Activated T-cell treated with anti-CD3 and anti-CD28 coated beads, Interleukin-2, amount 50 U/mL, for 1 hour (primary cell): Measurements from ENCODE around the gene CEP104.

Experiments used
- DNase-seq: peaks from one replicate; pipeline ENCODE4 v3.0.0-alpha.2; 2020

CEP104 gene

DNA sequence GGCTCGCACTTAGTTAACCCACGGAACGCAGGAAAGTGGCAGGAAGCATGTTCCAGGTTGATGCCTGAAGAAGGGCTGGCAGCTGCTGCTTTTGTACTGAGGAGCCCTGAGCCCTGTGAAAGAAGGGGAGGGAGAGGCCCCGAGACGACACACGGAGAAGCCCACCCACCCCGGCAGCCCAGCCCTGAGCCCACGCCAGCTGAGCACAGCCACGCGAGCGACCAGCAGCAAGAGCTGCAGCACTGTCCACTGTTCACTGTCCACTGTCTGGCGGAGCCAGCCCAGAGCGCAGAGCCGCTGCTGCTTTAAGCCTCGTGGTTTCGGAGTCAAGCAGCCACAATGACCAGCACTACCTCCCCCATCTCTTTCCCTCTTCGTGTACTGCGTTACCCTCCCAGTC, 66.1 kb downstream of the CEP104 start:
- DNase-seq: no peak

DNA sequence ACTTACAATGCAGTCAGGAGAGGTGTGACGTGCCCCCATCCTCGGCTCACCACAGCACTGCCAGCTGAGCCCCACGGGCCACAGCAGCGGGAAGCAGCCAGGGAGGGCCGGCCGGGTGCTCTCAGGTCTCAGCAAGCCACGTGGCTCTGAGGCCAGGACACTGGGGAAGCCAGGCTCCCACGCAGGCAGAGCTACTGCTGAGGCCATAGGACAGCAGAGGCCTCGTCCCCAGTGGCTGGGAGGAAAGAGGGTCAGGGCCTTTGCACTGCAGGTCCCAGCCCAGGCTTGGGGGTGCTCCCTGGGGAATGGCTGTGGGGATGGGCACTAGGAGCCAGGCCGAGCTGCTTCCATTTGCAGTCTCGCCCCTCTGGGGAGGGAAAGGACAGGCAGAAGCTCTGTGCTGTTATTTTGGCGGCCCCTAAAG, 66.5 kb downstream of the CEP104 start:
- no peak for DNase-seq

DNA sequence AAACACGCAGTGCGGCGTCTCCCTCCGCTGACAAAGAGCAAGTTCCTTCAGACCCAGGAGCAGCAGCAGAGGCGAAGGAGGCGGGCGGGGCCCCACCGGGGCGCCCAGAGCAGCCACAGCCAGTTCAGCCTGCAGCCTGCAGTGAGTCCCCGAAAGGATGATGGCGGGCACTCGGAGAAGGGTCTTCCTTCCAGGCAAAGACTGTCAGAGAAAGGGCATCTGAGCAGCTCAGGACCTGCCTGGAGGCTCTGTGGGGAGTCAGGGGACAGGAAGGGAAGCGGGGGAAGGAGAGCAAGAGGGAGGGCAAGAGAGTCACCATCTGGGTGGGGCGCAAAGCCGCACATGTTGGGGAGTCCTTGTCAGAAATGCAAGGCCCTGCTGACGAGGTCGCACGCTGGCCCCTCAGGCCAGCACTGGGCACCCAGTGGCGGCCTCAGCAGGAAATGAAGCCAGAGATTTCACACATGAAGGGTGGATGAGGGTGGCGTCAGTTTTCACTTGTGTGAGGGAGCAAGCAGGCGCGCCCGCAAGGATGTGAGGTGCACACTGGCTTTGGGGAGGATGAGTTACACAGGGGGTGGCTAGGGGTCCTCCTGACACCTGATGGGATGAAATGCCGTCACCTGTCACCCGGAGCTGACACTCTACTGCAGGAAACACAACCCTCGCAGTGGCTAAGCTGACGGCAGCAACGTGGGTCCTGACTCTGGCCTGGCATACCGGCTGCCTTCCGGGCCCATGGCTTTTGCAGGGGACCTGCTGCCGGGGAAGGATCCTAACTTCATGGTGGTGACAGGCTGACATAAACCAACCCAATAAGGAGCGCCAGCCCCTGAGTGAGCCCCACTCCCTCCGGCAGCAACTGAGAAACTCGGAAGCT, 67.3 kb downstream of the CEP104 start:
- no peak for DNase-seq

DNA sequence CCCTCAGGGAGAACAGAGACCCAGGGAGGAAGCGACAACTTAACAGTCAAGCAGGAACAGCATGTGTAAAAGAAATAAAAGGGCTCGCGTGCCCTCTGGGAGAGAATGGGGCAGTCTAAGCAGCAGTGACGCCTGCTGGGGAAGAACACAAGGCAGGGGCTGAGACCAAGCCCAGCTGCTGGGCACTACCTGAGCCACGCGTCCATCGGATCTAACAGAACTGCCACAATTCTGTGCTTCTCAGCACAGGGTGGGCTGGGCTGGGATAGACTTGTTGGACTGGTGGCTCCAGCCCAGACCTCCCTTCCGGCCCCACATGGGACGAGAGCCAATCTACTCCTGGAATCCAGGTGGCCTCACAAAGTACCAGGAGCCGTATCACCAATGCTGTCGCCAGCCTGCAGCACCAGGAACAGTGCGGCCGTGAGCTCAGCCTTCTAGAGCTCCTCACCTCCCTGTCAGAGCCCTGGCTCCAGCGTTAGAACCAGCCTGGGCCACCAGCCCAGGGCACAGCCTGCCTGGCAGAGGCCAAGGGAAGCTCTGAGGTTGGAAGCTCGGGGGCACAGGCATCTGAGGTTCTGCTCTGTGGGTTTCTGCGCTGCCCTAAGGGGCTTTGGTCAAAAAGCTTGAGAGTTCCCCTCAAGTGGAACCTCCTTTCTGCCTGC, 68.1 kb downstream of the CEP104 start:
- no peak for DNase-seq

DNA sequence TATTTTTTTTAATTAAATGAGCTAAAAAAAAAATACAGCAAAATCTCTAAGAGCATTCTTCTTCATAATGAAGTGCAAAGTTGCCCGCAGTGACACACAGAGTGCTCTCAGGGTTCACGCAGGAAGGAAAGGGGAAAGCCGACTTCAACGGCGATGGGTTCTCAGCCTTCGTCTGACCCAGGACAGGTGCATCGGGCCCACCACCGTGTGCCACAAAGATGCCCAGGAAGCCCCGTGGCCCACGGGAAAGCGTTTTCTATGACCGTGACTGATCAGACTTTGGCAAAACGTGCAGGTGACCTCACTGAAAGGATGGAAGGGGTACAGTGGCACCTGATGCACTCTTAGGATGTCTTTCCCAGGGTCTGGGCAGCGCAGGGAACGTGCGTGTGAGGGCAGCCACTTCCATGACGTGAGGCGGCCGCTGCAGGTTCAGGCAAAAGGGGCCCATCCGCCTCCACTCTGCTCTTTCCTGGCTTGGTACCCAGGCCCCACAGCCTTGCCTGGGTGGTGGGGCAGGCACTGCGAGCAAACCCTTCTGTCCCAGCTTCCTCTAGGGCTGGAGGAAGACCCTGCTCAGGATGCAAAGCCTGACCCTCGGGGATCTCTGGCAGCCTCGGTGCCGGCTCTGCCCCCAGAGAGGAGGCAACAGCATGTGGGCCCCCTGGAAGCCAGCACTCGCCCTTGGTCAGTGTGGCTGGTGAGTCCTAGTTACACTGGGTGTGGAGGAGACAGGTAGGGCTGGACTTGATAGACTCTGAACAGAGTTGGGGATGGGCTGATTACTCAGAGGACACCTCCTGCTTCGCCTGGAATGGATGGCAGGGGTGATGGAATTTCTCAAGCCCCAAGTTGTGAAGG, 69.0 kb downstream of the CEP104 start:
- no peak for DNase-seq

DNA sequence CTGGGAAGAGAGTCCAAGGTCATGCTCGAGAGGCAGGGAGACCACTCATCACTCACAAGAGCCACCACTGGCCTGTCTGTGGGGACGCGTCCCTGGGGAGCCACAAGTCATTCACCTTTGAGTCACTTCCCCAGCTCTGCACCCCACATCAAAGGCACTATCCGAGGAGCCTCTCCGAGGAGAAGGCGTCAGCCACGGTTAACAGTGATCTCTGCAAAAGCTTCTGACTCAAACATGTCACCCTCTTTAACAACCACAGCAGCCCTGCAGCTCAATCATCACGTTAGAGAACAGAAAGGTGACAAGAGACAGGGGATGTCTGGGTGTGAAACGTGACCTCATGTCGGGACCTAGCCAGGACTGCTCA, 69.7 kb downstream of the CEP104 start:
- no peak for DNase-seq

DNA sequence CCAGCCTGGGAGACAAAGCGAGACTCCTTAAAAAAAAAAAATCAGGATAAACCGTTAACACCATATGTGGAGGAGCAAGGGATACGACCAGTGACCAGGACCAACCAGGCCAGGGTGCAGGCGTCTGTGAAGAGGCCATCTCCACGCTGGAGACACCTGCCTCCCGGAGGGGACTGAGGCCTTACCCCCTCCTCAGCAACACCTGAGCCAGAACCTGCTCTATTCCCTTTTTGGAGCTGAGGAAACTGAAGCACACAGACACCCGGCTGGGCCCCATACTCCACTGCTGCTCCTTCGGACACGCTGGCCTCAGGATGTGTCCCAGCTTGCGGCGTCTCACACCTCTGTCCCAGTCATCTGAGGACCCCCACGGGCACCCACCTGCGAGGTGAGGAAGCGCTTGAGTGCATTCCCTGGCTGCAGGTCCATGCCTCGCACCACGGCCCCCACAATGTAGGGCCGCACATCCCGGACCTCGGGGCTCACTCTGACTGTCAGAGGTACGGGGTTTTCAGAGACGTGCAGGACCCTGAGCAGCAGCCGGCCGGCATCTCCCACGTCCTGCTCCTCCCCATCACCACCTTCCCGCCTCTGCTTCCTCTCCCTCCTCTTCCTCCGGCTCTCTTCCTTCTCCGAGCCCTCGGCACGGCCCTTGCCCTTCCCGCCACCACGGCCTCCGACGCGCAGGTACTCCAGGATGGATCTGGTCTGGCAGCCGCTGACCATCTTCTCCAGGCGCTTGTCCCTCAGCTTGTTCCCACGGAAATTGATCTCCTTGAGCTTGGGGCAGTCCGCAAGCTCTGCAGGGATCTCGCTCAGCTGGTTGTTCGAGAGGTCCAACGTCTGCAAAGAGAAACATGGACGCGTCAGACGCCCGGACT, 70.3 kb downstream of the CEP104 start:
- DNase-seq: no peak

DNA sequence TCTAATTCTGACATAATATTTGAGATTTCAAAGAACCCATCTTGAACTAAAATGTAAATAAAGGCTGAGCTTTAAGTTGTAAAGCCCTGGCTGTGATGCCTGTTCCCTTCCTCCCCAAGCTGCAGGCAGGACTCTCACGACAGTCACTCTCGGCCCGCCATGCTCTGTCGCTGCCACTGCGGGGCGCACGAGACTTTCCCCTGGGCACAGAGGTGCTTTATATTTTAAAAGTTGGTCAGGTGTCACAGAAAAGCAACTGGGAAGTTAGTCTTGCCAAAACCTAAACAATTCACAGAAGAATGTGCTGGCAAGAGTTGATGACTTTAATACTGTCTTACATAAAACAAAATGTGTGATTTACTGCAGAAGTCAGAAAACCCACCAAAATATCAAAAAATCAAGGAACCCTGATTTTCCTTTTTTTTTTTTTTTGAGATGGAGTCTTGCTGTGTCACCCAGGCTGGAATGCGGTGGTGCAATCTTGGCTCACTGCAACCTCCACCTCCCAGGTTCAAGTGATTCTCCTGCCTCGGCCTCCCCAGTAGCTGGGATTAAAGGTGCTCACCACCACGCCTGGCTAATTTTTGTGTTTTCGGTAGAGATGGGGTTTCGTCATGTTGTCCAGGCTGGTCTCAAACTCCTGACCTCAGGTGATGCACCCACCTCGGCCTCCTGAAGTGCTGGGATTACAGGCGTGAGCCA, 71.4 kb downstream of the CEP104 start:
- DNase-seq: no peak

DNA sequence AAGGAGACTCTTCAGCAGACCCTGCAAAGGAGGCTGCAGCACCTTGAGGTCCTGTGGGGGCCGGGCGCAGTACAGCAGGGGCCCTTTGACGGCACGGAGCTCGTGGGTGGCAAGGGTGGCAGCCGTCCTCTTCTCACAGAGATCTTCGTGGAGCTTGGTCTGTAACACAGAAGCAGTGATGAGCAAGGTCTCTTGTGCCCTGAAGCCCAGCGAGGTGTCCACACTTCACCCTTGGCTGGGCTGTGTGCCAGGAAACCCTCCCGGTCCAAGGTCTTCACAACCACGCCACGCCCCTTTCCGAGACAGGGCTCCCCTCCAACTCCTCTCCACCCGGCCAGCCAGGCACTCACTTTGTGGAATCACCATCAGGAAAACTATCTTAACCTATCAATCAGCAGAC, 72.0 kb downstream of the CEP104 start:
- no peak for DNase-seq

DNA sequence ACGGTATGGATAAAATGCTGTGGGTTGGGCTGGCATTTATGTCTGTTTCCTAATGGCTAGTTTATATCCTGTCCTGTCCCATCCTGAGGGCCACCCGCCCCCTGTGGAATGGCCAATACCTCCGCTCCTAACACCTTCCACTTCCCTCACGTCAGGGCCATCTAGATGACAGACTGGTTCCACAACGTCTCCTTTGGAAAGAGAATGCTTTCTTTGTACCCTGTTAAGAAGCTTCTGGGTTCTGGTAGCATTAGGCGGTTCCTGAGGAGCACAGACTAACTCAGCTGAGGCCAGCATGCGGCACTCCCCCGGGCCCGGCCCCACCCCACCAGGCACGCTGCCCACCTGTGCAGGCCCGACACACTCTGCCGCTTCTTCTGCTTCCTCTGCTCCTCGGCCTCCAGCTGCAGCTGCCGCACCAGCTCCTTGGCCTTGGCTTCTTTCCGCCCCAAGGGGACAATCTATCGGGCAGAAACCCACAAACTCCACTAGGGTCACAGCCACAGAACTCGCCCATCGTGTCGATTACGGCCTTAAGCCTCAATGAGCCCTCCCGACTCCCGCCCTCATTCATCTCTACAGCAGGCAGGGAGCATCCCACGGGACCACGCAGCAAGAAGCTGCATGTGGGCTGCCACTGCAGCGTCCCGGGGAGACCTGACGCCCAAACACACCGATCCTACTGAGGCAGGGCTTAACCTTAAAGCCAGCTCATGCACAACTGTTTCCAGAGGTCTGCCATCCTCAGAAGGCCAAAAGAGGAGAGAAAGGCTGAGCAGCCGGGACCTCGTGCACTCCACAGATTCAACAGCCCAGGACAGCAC, 73.1 kb downstream of the CEP104 start:
- no peak for DNase-seq

DNA sequence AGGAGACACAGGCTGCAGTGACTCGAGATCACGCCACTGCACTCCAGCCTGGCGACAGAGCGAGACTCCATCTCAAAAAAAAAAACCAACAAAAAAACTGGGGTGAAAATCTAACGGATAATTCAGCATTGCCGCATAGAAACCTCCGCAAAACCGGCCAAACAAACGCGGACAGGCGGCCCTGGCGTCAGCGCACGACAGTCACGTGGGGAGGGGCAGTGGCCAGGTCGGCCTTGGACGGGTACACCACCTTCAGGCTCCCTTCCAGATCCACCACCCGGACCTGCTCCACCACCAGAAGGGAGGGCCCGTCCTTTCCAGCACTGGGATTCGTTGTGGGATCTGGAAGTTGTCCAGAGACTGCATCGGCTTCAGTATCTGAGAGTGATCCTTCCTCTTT, 76.1 kb downstream of the CEP104 start:
- DNase-seq: no peak

DNA sequence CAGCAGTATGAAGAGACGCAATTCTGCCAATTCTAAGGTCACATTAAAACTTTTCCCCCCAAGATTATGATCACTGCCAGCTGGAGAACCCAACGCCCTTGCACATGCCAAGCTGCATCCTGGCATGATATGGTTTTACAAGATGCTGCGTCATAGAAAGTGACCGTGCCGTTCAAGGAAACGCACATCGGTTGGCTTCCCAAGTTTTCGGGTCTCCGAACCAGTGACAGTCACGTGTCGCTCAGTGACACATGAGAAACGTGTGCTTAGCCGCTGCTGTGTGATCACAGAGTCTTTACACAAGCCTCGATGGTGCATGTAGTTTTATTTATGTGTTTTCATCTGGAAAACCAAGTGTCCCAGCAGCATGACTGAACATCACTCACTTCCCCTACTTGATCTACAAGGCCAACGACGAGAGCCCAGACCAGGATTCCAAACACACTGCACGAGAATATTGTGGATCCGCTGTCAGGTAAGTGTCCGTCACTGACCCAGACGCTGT, 77.0 kb downstream of the CEP104 start:
- DNase-seq: no peak

DNA sequence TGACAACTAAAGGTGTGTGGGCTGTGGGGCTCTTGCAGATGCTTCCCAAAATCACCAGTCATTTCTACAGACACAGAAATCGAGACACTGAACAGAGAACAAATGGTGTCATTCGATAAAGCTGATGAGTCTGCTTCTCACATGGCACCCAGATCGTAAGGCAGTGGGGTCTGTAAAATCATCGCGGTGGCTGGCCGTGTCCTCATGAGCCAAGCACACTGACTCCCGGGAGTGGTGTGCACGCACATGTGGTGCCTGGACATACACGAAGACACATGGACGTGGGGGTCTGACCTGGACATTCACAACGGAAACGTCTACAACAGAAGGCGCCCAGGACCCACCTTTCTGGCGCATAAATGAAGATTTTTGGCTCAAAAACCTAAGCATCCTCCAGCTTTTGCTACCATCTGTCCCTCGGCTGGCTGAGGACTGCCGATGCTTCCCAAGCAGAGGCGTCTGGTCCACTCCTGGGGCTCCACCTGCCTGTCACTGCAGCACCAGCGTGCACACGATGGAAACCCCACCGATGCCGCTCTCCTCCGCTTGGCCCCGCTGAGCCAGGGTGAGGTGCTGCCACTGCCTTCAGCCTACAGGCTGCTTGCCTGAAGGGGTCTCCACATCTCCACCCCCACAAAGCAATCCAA, 77.6 kb downstream of the CEP104 start:
- DNase-seq: no peak

DNA sequence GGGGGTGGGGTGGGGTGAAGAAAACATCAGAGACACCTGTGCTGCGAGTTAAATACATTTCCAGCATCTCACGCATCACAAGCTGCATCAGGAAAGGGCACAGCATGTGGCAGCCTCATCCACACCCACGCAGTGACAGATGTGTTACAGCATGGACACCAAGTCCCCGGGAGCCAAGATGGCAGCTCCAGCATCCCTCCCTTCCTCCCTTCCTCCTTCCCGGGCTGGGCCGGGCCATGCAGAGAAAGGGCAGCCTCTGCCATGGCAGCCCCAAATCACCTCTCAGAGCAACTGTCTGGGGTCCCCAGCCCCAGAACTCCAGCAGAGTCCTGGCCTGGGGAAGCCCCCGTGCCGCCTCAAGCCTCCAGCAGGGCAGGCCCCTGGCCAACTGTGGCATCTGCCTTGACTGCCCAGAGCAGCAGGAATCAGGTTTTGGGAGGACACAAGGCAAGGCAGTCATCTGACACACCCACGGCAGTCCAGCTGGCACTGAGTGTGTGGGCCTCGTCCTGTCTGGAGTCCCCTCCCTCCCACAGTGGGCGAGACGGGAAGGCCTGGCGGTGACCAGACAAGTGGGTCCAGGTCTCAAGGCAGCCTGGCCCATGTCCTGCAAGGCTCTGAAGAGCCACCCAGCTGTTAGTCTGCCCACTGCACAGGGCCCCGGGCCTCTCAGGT, 78.3 kb downstream of the CEP104 start:
- no peak for DNase-seq

DNA sequence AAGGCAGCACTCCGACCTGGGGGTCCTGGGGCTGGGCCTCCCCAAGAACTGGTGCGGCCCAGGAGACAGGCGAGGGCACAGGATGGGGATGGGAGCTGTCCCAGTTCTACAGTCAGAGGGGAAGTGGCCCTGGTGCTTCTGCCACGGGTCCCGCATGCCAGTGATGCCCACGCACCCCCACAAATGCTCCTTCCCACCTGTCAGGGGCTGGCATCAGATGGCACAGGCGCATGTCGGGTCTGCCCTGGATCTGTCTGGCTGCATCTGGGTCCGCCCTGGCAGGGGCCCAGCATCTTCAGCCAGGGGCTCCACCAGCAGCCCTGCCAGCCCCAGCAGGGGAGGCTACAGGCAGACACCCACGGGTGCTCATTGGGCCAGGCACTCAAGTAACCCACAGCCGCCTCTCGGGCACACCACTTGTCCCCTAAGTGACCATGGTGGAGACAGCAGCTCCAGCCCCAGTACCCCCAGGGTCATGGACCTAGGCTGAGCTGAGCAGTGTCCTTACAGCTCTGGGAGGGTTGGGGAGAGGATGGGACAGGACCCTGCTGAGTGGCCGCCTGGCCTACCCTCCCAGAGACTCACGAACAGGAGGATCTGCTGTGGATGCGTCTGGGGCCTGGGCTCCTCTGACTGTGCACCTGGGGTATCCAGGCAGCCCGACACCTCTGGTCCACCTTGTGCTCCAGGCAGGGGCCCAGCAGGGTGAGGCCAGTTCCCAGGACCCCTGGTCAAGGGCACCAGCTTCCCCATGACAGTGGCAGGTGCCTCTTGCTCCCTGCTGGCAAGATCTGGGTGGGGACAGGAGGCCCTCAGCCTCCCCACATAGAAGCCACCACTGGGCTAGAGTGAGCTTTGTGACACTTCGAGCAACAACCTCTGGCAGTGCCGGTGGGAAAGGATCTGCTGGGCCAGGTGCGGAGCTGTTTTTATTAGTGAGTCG, 79.1 kb downstream of the CEP104 start:
- DNase-seq: no peak

DNA sequence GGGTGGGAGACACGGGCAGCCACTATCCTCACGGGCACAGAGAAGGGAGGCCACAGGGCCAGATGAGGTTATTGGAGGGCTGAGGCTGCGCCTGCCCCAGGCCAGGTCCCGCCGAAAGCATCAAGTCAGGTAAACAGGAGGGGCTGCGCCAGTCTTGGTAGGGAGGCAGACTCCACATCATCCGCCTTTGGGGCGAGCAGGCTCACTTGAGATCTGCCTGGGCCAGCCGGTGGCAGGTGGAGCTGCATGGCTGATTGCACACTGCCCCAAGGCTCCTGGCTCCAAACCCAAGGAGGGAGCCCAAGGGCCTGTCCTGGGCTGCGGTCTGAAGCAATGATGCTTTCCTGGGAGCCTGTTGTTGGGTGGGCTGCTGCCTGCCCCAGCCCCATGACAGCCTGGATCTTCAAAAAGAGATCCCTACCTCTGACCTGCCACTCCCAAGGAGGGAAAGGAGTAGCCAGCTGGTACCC, 79.9 kb downstream of the CEP104 start:
- DNase-seq: no peak

DNA sequence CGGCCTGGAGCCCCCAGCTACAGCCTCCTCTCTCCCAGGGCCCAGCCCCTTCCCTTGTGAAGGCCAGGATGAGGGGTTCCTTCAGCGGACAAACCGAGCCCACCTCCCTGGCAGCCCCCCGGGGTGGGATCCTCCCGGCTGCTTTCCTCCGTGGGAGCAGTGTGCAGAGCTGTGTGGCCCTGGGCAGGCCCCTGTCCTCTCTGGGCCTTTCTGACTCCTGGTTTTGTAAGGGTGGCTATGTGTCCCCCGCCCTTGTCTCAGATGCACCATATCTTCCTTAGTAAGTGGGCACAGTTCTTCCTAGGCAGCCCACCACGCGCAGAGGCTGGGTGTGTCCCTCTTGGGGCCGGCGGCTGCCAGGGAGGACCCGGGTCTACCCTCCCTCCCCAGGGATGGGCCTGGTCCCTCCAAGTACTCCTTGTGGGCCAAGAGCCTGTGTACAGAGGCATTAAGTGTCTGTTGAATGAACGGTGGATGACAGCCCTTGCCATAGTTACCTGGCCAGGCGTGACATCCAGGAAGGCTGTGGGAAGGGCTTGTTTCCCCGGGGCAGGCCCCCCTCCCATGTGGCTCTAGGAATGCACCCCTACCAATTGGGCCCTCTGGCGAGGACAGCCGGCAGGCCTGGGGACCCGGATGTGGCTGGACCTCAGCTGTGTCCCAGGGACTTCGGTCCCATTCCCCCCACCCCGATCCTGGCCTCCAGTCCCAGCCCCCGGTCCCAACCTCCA, 80.6 kb downstream of the CEP104 start:
- DNase-seq: no peak
